ENCODE results near the gene MGST2.

MGST2 gene

DNA sequence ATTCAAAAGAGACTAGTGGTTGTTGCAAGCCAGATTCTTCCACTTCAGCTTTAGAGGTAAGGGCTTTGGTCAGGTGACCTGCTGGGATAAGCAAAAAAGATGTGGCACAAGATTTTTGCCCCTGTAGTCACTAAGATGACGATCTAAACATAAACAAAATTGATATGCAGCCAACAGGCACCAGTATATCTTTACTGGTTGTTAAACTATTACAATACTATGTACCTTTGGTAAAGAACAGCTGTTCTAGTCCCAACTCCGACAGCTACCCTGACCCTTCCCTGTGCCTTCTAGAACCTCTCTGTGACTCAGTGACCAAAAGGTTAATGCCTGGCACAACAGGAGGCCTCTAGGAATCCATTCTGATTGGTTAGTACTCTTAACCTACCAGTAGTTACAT is 59.6 kb downstream of the MGST2 start:
- H3K4me3 ChIP-seq (ENCODE audit: low read depth, low read length), result no peak overlapping the region
- no peak for DNase-seq (ENCODE audit: low read depth)
- TF ChIP-seq, protein P1, sequence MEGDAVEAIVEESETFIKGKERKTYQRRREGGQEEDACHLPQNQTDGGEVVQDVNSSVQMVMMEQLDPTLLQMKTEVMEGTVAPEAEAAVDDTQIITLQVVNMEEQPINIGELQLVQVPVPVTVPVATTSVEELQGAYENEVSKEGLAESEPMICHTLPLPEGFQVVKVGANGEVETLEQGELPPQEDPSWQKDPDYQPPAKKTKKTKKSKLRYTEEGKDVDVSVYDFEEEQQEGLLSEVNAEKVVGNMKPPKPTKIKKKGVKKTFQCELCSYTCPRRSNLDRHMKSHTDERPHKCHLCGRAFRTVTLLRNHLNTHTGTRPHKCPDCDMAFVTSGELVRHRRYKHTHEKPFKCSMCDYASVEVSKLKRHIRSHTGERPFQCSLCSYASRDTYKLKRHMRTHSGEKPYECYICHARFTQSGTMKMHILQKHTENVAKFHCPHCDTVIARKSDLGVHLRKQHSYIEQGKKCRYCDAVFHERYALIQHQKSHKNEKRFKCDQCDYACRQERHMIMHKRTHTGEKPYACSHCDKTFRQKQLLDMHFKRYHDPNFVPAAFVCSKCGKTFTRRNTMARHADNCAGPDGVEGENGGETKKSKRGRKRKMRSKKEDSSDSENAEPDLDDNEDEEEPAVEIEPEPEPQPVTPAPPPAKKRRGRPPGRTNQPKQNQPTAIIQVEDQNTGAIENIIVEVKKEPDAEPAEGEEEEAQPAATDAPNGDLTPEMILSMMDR (IDR thresholded peaks at IDR 0.05; ENCODE audit: control insufficient read depth, extremely low read depth, insufficient read depth), result no peak

DNA sequence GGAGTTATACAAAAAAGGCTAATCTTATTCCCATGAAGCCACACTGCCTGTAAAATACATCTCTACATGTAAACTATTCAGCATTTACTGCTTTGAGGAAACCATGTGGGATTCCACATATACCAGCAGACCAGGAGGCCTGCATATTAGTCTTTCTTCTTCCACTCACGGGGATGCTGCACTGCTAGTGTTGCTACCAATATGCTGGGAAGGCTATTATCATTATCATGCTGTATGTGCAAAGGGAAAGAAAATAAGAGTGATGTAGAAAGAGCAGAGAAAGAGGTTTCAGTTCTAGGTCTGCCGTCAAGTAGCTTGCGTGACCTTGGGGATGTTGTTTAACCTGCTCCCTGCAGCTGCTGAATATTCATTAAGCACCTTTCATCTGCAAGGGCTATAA is 61.0 kb downstream of the MGST2 start:
- no peak for DNase-seq (ENCODE audit: low read depth)
- TF ChIP-seq, protein P1 (IDR thresholded peaks at IDR 0.05; ENCODE audit: control insufficient read depth, extremely low read depth, insufficient read depth), result no peak
- H3K4me3 ChIP-seq (ENCODE audit: low read depth, low read length), result no peak overlapping the region

DNA sequence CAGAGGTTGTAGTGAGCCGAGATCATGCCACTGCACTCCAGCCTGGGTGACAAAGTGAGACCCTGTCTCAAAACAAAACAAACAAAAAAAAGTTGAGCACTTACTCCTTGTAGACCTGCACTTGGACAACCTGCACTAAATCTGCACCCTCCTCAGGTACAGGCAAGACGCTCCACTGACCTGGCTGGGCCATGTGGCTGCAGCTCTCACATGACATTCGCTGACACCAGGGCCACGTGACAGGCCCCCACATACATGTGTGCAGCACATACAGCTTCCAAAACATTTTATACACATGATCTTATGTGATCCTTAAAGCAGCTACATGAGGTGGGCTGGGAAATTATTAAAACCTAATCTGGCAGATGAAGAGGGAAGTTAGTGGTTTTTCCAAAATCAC is 62.5 kb downstream of the MGST2 start:
- no peak overlapping the region for H3K4me3 ChIP-seq (ENCODE audit: low read depth, low read length)
- DNase-seq (ENCODE audit: low read depth), result no peak
- TF ChIP-seq, protein P1 (IDR thresholded peaks at IDR 0.05; ENCODE audit: control insufficient read depth, extremely low read depth, insufficient read depth), result no peak

DNA sequence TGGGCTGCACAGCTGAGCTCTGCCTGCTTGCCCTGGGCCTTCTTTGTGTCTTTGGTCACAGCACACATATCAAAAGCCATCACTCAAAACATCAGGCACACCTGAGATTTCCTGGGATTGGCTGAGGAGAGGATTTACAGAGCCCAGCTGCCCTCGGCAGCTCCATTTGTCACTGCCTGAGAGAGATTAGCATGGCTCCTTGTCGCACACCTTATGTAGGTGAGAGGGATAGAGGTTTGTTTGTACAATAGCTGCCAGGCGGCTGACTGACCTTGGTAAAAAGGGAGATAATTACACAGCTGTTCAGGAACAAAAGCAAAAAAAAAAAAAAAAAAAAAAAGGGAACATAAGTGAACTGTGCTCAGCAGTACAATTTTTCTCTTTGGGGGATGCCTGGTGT is 63.2 kb downstream of the MGST2 start:
- TF ChIP-seq, protein P1 (IDR thresholded peaks at IDR 0.05; ENCODE audit: control insufficient read depth, extremely low read depth, insufficient read depth), result no peak
- H3K4me3 ChIP-seq (ENCODE audit: low read depth, low read length), result no peak overlapping the region

DNA sequence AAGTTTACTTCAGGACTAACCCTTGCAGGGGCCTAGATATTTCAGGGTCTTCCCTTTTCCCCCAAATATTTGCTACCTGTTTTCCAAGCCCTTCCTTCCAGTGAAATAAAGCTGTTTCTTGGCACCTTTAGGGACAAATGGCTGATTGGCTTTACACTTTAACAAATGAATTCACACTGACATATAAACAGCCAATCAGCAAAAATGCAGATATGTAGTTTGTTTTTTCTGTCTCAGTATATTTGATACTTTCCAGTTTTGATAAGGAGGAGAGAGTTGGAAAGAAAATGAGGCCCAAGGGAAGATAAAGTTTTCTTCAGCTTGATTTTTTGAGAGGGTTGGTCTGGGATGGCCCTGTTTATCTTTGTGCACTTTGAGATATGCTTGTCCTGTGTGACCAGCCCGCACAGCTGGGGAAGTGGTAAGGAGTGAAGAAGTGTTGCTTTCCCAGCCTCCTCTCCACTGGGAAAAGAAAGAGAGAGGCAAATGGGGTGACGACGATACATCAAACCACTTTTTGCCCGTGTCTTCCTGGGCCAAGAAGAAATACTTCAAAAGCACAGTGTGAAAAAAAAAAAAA is 67.5 kb downstream of the MGST2 start:
- no peak overlapping the region for H3K4me3 ChIP-seq (ENCODE audit: low read depth, low read length)
- TF ChIP-seq, protein P1 (IDR thresholded peaks at IDR 0.05; ENCODE audit: control insufficient read depth, extremely low read depth, insufficient read depth), result no peak
- no peak for DNase-seq (ENCODE audit: low read depth)

More for the DNA sequence above, 63.2 kb downstream of the MGST2 start:
- no peak for DNase-seq (ENCODE audit: low read depth)

DNA sequence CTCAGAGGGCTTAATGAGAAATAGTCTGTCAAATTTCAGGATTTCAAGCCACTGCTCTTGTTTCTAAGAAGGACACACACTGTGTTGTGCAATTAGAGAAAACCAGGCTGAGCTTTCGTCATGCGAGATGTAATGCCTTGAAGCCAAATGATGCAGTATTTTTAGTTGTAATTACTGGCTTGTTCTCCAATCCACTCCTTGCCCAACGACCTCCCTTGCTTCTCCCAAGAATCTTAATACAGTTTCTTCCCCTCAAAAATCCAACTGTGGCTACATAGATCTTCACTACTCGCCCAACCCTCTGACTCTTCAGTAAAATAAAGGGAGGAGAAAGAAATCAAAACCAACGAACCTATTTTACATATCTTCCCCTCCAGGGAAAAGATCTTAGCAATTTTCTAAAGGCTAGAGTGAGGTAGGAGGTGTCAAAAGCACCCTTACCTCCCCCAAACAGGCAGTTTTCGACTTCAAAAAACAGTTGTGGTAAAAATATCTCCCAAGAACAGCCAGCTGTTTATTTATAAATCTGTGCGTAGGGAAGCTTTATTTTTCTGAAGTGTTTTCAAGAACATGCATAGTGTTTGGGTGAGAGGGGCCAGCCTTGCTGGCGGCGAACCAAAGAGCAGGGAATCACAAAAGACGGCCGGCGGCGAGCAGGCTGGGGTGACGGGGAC is 68.7 kb downstream of the MGST2 start:
- H3K4me3 ChIP-seq (ENCODE audit: low read depth, low read length), result peak overlapping the region; percentile 18; the same call in 1 of the 2 replicates
- TF ChIP-seq, protein P1 (IDR thresholded peaks at IDR 0.05; ENCODE audit: control insufficient read depth, extremely low read depth, insufficient read depth), result no peak
- DNase-seq (ENCODE audit: low read depth), result no peak
